ENCODE measurements around the gene TNK1. TPM values are rescaled to one million over a fixed set of nuclear protein-coding genes. Genes with fewer than 3 reads are reported as not detected.

The TNK1 gene
- total and polyA plus RNA-seq, 2 donors from 2014 or later = 7.6 to 9.3 TPM

DNA sequence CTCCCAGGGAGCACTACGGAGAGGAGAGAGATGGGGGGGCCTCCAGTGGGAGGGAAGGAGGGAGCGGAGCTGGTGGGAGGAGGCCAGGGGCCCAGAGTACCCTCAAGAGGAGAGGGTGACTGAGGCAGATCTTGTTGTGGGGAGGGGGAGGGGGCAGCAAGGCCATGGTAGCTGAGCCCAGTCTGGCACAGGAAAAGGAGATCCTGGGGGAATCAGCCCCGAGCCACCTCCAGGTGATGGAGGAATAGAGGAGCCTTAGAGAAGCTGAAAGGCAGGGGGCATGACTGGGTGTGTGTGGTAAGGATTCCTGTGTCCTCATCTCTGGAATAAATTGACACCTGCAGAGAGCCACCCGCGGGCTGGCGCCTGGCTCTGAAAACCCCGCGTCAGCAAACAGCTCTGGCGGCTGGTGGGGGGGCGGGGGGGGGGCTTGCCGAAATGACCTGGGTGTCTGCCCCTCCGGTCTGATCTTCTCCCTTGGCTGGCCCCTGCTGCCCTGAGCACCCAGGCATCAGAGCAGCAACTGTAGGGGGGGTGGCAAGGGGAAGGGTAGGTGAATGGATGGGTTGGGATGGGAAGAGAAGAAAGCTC lies 25.4 kb downstream of the TNK1 start:
- Histone ChIP-seq H3K9me3 (ENCODE audit: control insufficient read depth in 2 of 3, insufficient read depth in 1 of 3, low read length in 3 of 3) (no peaks in the 10 kb centered on the region), H3K4me1 (ENCODE audit: control insufficient read depth in 2 of 3, insufficient read depth in 2 of 3, low read depth in 1 of 3, low read length in 3 of 3) (peaks cover 0 to 6% (median 6%) of the 10 kb centered on the region in 3 donors), H3K27ac (ENCODE audit: low read depth in 2 of 2, low read length in 2 of 2) (no peak overlapping the region), H3K9ac (ENCODE audit: low read length in 3 of 3) (no peak overlapping the region), H3K36me3 (ENCODE audit: control insufficient read depth in 2 of 3, insufficient read depth in 3 of 3, low read length in 3 of 3) (no peaks in the 10 kb centered on the region), H3K4me3 (ENCODE audit: low read length in 3 of 3) (no peak overlapping the region), H3K27me3 (ENCODE audit: control insufficient read depth, insufficient read depth, low read length) (no peaks in the 10 kb centered on the region)
- TF ChIP-seq, protein P1, sequence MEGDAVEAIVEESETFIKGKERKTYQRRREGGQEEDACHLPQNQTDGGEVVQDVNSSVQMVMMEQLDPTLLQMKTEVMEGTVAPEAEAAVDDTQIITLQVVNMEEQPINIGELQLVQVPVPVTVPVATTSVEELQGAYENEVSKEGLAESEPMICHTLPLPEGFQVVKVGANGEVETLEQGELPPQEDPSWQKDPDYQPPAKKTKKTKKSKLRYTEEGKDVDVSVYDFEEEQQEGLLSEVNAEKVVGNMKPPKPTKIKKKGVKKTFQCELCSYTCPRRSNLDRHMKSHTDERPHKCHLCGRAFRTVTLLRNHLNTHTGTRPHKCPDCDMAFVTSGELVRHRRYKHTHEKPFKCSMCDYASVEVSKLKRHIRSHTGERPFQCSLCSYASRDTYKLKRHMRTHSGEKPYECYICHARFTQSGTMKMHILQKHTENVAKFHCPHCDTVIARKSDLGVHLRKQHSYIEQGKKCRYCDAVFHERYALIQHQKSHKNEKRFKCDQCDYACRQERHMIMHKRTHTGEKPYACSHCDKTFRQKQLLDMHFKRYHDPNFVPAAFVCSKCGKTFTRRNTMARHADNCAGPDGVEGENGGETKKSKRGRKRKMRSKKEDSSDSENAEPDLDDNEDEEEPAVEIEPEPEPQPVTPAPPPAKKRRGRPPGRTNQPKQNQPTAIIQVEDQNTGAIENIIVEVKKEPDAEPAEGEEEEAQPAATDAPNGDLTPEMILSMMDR (IDR thresholded peaks at IDR 0.05; ENCODE audit: borderline replicate concordance, extremely low read depth, insufficient read depth) = no peak
- intact Hi-C loops (cut with DNase I) = no loop called here
- peak in 1 of 5 donors; percentile 73 for DNase-seq
- no peak for FAIRE-seq

DNA sequence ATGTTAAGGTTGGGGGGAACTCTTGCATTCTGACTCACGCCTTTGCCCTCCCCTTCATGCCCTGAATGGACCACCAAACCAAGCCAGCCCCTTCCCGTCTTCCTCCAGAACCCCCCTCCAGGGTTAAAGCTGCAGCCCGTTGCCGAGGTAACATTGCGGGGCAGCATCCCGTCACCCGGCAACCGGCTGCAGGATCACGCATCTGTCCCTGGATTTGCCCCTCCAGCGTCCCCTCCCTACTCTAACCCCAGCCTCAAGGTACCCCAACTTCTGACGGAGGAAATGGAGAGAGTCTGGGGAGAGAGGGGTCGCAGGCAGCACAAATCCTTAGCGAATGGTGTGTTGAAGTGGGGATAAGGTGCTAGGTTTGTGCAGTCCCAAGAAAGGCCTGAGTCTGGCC lies 26.2 kb downstream of the TNK1 start:
- no peak overlapping the region for H3K9ac ChIP-seq (ENCODE audit: low read length in 3 of 3)
- no peak overlapping the region for H3K4me3 ChIP-seq (ENCODE audit: low read length in 3 of 3)
- TF ChIP-seq, protein P1 (IDR thresholded peaks at IDR 0.05; ENCODE audit: borderline replicate concordance, extremely low read depth, insufficient read depth) = no peak
- no peaks in the 10 kb centered on the region for H3K36me3 ChIP-seq (ENCODE audit: control insufficient read depth in 2 of 3, insufficient read depth in 3 of 3, low read length in 3 of 3)
- intact Hi-C loops (cut with DNase I) = no loop called here
- no peak overlapping the region for H3K27ac ChIP-seq (ENCODE audit: low read depth in 2 of 2, low read length in 2 of 2)
- FAIRE-seq (no peak), DNase-seq (peak in 1 of 5 donors; percentile 55)
- no peaks in the 10 kb centered on the region for H3K27me3 ChIP-seq (ENCODE audit: control insufficient read depth, insufficient read depth, low read length)
- H3K4me1 ChIP-seq (ENCODE audit: control insufficient read depth in 2 of 3, insufficient read depth in 2 of 3, low read depth in 1 of 3, low read length in 3 of 3) = peaks cover 0 to 6% (median 6%) of the 10 kb centered on the region in 3 donors
- H3K9me3 ChIP-seq (ENCODE audit: control insufficient read depth in 2 of 3, insufficient read depth in 1 of 3, low read length in 3 of 3) = no peaks in the 10 kb centered on the region

DNA sequence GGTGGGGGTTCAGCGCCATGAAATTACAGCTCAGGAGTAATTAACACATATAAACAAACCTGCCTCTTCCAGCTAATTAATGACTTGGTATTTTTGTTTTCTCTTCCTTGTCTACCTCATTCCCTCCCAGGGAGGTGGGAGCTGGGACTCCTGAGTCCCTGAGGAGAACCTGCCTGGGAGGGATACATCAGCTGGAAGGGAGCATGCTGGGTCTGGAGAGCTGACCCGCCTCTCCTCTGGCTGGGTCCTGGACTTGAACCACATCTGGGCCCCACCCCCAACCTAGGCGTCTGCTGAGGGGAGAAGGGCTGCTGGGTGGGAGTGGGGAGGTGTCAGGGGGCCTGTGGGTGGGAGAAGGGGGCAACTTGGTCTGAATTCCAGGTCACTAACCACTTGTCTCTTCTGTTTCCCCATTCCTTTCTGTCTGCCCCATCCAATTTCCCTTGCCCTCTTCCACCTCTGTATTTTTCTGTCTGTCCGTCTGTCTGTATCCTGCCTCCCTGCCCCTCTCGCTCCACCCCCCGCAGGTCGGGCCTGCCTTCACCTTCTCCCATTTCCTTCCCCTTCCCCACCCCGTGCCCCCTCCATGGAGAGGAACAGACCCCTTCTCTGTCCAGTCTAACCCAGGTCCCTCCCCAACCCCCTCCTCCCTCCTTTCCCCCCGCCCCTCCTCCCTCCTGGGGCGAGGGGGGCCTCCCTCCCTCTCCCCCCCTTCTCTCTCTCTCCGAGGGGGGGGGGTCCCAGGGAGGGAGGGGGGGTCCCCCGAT lies 26.8 kb downstream of the TNK1 start, which contains the start of gene NLGN2:
TSS of gene NLGN2 (plus strand) at position 361 of the 767 bp plus-strand sequence. CDS start 411 bp downstream, outside the sequence.
- H3K36me3 ChIP-seq (ENCODE audit: control insufficient read depth in 2 of 3, insufficient read depth in 3 of 3, low read length in 3 of 3) = no peaks in the 10 kb centered on the region
- no peaks in the 10 kb centered on the region for H3K9me3 ChIP-seq (ENCODE audit: control insufficient read depth in 2 of 3, insufficient read depth in 1 of 3, low read length in 3 of 3)
- peaks cover 0 to 6% (median 5%) of the 10 kb centered on the region in 3 donors for H3K4me1 ChIP-seq (ENCODE audit: control insufficient read depth in 2 of 3, insufficient read depth in 2 of 3, low read depth in 1 of 3, low read length in 3 of 3)
- H3K9ac ChIP-seq (ENCODE audit: low read length in 3 of 3) = no peak within 1 kb of the TSS
- no peaks in the 10 kb centered on the region for H3K27me3 ChIP-seq (ENCODE audit: control insufficient read depth, insufficient read depth, low read length)
- no peak within 1 kb of the TSS for H3K4me3 ChIP-seq (ENCODE audit: low read length in 3 of 3)
- TF ChIP-seq, protein P1 (IDR thresholded peaks at IDR 0.05; ENCODE audit: borderline replicate concordance, extremely low read depth, insufficient read depth) = no peak
- H3K27ac ChIP-seq (ENCODE audit: low read depth in 2 of 2, low read length in 2 of 2) = no peak within 1 kb of the TSS
- peak in 1 of 5 donors; percentile 62 for DNase-seq
- FAIRE-seq = no peak
- intact Hi-C loops (cut with DNase I) = no loop called here

Data from kidney (tissue), 14 donors.